AG09309 (cell line): Measurements from ENCODE around the gene ELF4.

Source experiments
- DNase-seq: peaks from one replicate; pipeline ENCODE4 v3.0.0-alpha.2; 2010; ENCODE audit warnings: low read depth
- H3K4me3 ChIP-seq: 2 replicates; pipeline ENCODE4 v1.5.1; 2011; ENCODE audit warnings: mild to moderate bottlenecking, low read depth, low read length, moderate library complexity; ENCODE audit not compliant: control insufficient read depth
- TF ChIP-seq, protein P1 (sequence below): IDR thresholded peaks from 2 replicates; pipeline ENCODE4 v1.5.1; 2011; ENCODE audit warnings: mild to moderate bottlenecking, low read depth, low read length, inconsistent platforms; ENCODE audit not compliant: insufficient read depth, control insufficient read depth; ENCODE audit errors: missing control alignments

Gene ELF4

DNA sequence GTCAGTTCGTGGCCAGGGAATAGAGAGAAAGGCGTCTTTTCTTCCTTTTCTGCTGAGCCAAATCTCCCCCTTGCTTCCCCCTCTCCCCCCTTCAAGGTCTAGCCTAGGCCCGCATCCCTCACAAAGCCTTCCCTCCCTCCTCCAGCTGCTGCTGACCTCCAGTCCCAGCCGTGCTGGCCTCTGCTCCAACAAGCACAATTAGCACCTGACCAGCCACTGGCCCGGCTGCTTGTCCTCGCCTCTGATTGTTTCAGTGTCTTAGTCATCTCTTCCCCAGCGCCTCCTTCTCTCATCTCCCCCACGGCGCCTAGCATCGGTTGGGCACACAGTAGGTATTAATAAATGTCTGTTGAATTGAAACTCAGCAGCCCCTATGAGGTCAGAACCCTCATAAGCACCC, 4.2 kb downstream of the ELF4 start:
- TF ChIP-seq, protein P1, sequence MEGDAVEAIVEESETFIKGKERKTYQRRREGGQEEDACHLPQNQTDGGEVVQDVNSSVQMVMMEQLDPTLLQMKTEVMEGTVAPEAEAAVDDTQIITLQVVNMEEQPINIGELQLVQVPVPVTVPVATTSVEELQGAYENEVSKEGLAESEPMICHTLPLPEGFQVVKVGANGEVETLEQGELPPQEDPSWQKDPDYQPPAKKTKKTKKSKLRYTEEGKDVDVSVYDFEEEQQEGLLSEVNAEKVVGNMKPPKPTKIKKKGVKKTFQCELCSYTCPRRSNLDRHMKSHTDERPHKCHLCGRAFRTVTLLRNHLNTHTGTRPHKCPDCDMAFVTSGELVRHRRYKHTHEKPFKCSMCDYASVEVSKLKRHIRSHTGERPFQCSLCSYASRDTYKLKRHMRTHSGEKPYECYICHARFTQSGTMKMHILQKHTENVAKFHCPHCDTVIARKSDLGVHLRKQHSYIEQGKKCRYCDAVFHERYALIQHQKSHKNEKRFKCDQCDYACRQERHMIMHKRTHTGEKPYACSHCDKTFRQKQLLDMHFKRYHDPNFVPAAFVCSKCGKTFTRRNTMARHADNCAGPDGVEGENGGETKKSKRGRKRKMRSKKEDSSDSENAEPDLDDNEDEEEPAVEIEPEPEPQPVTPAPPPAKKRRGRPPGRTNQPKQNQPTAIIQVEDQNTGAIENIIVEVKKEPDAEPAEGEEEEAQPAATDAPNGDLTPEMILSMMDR = no peak
- no peak overlapping the region for H3K4me3 ChIP-seq
- no peak for DNase-seq

DNA sequence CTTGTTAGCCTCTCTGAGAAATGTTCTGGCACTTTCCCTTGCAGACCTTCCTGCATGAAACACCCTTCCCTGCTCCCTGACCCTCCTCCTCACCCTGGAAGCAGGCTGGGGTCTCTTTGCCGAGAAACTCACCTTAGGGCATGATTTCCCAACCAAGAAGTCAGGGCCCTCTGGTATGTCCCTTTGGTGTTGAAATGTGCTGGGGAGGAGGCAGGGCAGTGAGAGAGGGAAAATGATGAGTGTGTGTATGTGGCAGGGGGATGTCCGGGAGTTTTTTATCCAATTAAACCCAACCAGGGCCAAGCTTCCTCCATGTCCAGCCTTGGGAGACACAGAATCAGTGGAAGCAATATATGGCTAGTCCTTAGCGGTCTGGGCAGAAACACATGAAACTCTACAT, 5.1 kb downstream of the ELF4 start:
- no peak for DNase-seq
- TF ChIP-seq, protein P1 = no peak
- no peak overlapping the region for H3K4me3 ChIP-seq

DNA sequence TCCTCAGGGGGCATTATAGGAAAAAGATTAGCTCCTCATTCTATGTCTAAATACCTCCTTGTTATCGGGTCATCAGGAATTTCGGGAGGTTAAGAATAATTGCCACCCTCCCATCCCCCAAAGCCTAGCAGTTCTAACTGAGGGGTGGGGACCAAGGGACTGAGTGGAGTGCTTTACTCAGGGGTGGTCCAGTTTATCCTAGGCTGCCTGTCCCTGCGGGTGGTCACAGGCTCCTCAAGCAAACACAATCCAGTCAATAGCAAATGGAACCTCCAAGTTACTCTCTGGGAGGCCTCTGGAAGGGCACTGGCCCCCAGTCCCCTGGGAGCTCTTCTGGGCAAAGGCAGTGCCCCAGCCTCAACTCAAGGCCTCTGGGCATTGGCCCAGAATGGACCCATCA, 6.7 kb downstream of the ELF4 start:
- H3K4me3 ChIP-seq = no peak overlapping the region
- TF ChIP-seq, protein P1 = no peak
- DNase-seq = no peak

DNA sequence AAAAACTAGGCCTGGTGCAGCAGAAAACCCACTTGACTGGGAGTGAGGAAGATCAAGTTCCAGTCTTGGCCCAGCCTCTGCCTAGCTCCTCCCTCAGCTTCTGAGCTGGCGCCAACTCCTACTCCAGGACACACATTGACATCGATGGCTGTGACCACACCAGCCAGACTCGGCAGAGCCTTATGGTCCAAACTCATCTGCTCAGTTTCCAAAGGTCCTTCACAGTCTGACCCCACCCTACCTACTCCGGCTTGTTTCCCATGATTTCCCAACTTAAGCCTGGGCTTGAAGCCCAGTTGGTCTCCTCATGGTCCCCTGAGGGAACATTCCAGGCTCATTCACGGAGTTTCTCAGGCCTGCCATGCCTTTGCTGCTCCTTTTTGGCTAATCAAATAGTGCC, 10.1 kb downstream of the ELF4 start:
- DNase-seq = peak; percentile 64
- TF ChIP-seq, protein P1 = no peak
- H3K4me3 ChIP-seq = no peak overlapping the region

DNA sequence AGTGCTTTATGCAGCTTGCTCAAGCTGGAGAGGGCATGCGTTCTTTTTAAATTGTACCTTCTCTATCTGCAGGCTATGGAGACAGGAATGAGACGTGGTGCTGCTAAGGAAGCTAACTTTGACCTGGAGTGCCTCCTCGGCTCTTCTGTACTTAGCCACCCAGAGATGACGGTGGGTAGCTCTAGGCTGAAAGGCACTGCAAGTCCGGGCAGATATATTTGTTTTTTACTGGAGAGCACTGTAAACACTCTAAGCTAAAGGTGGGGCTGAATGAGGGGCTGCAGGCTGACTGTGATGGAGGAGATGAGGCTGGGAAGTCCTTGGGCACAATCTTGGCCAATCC, 12.1 kb downstream of the ELF4 start:
- TF ChIP-seq, protein P1 = no peak
- DNase-seq = no peak
- H3K4me3 ChIP-seq = no peak overlapping the region

DNA sequence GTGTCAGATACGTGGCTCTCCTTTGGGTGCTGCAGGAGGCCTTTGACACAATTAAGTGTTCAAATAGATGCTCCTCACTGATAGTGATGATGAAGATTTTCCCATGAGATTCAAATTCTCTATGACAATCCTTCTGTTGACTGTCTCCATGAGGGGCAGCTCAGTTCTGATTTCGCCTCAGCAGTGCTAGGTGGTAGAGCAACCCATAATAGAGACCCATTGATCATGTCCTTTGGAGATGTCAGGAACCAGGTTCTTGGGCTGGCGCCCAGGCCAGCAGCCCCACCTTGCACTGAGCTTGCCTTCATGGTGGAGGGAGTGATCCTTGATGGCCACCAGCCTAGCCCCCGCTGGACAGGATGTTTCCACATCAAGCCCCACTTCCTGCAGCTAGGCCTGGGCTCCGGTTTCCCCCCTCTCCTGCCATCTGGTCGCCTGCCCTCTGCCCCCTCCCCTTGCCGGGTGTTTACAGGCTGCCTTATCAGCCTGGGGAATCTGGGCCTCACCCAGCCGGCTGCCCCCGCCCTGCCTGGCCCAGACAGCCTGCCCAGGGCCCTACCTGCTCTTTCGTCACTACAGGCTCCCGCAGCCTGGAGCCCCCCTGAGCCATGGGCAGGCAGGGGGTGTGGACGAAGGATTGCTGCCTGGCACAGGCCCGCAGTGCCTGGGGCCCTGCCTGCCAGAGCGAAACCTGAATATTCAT, 12.6 kb downstream of the ELF4 start:
- TF ChIP-seq, protein P1 = no peak
- no peak for DNase-seq
- H3K4me3 ChIP-seq = no peak overlapping the region

DNA sequence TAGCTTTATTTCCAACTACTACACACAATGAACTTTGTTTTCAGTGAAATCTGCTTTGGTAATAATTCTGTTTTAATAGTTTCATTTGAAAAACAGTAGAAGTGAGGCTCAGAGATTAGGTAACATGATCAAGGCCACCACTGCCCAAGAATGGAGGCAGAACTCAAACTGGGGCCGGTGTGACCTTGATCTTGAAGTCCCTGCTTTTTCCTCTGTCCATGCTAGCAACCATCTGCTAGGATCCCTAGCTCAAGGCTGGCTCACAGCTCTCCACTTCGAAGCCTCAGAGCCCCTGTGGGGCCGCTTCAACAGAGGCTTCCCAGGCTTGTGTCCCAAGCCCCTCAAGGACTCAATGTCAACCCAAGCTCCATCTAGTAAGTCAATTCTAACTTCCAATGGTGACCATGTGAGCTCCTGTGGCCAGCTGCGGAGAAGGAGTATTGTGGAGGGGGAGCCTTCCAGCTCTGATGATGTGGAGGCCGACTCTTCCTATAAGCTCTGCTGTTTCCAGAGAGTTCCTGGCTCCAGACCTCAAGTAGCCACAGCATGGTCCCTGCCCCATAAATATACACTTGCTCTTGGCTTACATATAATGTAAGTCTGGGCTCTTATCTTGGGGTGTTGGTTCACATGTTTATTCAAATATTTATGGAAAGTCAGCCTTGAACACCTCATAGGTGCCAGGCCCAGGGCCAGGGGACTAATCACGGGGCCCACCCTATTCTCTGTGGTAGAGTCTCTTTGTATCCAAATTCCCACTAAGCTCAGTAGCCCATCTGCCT, 14.9 kb downstream of the ELF4 start:
- no peak for DNase-seq
- TF ChIP-seq, protein P1 = no peak
- H3K4me3 ChIP-seq = no peak overlapping the region
